ENCODE results near the gene SLC44A5. TPM values are rescaled to one million over a fixed set of nuclear protein-coding genes. Genes with fewer than 3 reads are reported as not detected.

Gene SLC44A5
- total and polyA plus RNA-seq, 2 experiments from 2014 or later = 3.3 to 11.7 TPM

GRCh38 chr1:75559800-75560199 is 51.1 kb downstream of the SLC44A5 start:
- H3K4me2 ChIP-seq = no peak overlapping the region
- no peaks in the 10 kb centered on the region for H3K36me3 Mint-ChIP-seq (ENCODE audit: low read depth)
- H3K9me3 Mint-ChIP-seq = no peaks in the 10 kb centered on the region; the same call in 2 of the 3 replicates
- ATAC-seq (no peak), DNase-seq (ENCODE audit: low spot score) (no peak)
- no peaks in the 10 kb centered on the region for H3F3A ChIP-seq (replicated peaks; ENCODE audit: low read depth)
- no peaks in the 10 kb centered on the region for H3K27me3 Mint-ChIP-seq (ENCODE audit: insufficient read depth, low read depth, poor library complexity)
- H3K36me3 ChIP-seq (ENCODE audit: insufficient read depth) = no peaks in the 10 kb centered on the region
- H4K20me1 ChIP-seq (replicated peaks; ENCODE audit: insufficient read depth) = no peaks in the 10 kb centered on the region
- peaks cover 7% of the 10 kb centered on the region; the same call in 2 of the 3 replicates for H3K4me1 Mint-ChIP-seq
- peaks cover 11% of the 10 kb centered on the region; the same call in 1 of the 2 replicates for H3K4me1 ChIP-seq (ENCODE audit: insufficient read depth)
- H2AFZ ChIP-seq = no peak overlapping the region
- H3K4me3 ChIP-seq = no peak overlapping the region
- H3K27ac Mint-ChIP-seq = no peak overlapping the region
- H3K9me2 ChIP-seq (ENCODE audit: insufficient read depth) = no peaks in the 10 kb centered on the region
- H3K27ac ChIP-seq (ENCODE audit: low read depth) = no peak overlapping the region
- H3K4me3 Mint-ChIP-seq = no peak overlapping the region
- H3K79me2 ChIP-seq (replicated peaks; ENCODE audit: insufficient read depth) = no peaks in the 10 kb centered on the region
- H3K27me3 ChIP-seq (ENCODE audit: insufficient read depth) = no peaks in the 10 kb centered on the region
- TF ChIP-seq EZH2 (IDR thresholded peaks at IDR 0.05; ENCODE audit: low read depth, unreplicated experiment) = no peak
- TF ChIP-seq NANOG (IDR thresholded peaks at IDR 0.05; ENCODE audit: borderline replicate concordance) = no peak
- TF ChIP-seq ZNF462 (CRISPR knock-in tag; IDR thresholded peaks at IDR 0.05) = no peak
- no peak for TF ChIP-seq POLR2AphosphoS5 (IDR thresholded peaks at IDR 0.05; ENCODE audit: low read depth)
- TF ChIP-seq ETS1 (IDR thresholded peaks at IDR 0.05) = no peak
- TF ChIP-seq EZH2phosphoT487 (IDR thresholded peaks at IDR 0.05; ENCODE audit: unreplicated experiment) = no peak
- no peak for TF ChIP-seq JUNB (IDR thresholded peaks at IDR 0.05; ENCODE audit: unreplicated experiment)
- no peak for TF ChIP-seq CREB1 (CRISPR knock-in tag; IDR thresholded peaks at IDR 0.05; ENCODE audit: low read depth)
- no peak for TF ChIP-seq ZNF114 (CRISPR knock-in tag; IDR thresholded peaks at IDR 0.05)
- TF ChIP-seq STAT1 (IDR thresholded peaks at IDR 0.05; ENCODE audit: unreplicated experiment) = no peak
- TF ChIP-seq CTCF (conservative IDR thresholded peaks at IDR 0.05; ENCODE audit: low read depth in 2 of 2) = no peak
- TF ChIP-seq REST (IDR thresholded peaks at IDR 0.05; ENCODE audit: unreplicated experiment) = no peak
- TF ChIP-seq ZNF331 (CRISPR knock-in tag; IDR thresholded peaks at IDR 0.05; ENCODE audit: low read depth) = no peak
